HUDEP-2 (cell line): ENCODE data around the gene LRPPRC.
"Not testable (repeated sequence)": the region's sequence is repeated elsewhere in the genome, so short reads cannot be mapped to it uniquely, and the experiment has no call there.

Source experiments
- DNase-seq, 76 experiments: peaks; one replicate each; lab custom pipeline; 2025; ENCODE audit not compliant: unreplicated experiment in 76 of 76; lab: John Stamatoyannopoulos, UW

LRPPRC gene

GRCh38 chr2:43924463-43924862, 71.3 kb downstream of the LRPPRC start:
- no peak for DNase-seq

GRCh38 chr2:43911136-43911790, 84.5 kb downstream of the LRPPRC start:
- not testable (repeated sequence) for DNase-seq

GRCh38 chr2:43906448-43907109, 89.2 kb downstream of the LRPPRC start:
- DNase-seq: no peak

GRCh38 chr2:43905871-43906270, 89.9 kb downstream of the LRPPRC start:
- DNase-seq: no peak

- no peak for DNase-seq
Observed at GRCh38 chr2:43905371-43905803, 90.4 kb downstream of the LRPPRC start.

- DNase-seq: no peak
Observed at GRCh38 chr2:43899589-43899988, 96.2 kb downstream of the LRPPRC start.

GRCh38 chr2:43898838-43899346, 96.9 kb downstream of the LRPPRC start:
- no peak for DNase-seq

GRCh38 chr2:43898134-43898837, 97.5 kb downstream of the LRPPRC start:
- DNase-seq: no peak

- peak in 3 of 76 experiments; percentile 2 to 7 (median 3) for DNase-seq
Observed at GRCh38 chr2:43897492-43897891, 98.3 kb downstream of the LRPPRC start.

GRCh38 chr2:43896906-43897305, 98.9 kb downstream of the LRPPRC start:
- DNase-seq: no peak

- DNase-seq: peak in 23 of 76 experiments; percentile 8 to 69 (median 35)
Observed at GRCh38 chr2:43894743-43895142, 101.0 kb downstream of the LRPPRC start.

GRCh38 chr2:43890855-43891254, 104.9 kb downstream of the LRPPRC start:
- DNase-seq: no peak

GRCh38 chr2:43889416-43889815, 106.4 kb downstream of the LRPPRC start:
- no peak for DNase-seq

GRCh38 chr2:43887176-43887575, 108.6 kb downstream of the LRPPRC start:
- DNase-seq: peak in 1 of 76 experiments; percentile 4

- no peak for DNase-seq
Observed at GRCh38 chr2:43885132-43885632, 110.6 kb downstream of the LRPPRC start.

GRCh38 chr2:43884689-43885088, 111.1 kb downstream of the LRPPRC start:
- no peak for DNase-seq

GRCh38 chr2:43882312-43882711, 113.5 kb downstream of the LRPPRC start:
- no peak for DNase-seq

GRCh38 chr2:43880952-43881351, 114.8 kb downstream of the LRPPRC start:
- no peak for DNase-seq

GRCh38 chr2:43880471-43880870, 115.3 kb downstream of the LRPPRC start:
- DNase-seq: no peak

- DNase-seq: no peak
Observed at GRCh38 chr2:43879261-43879660, 116.5 kb downstream of the LRPPRC start.

GRCh38 chr2:43877782-43878464, 117.9 kb downstream of the LRPPRC start:
- peak in 63 of 76 experiments; percentile 5 to 77 (median 41) for DNase-seq
